GM12891 (cell line): ENCODE measurements around the gene MAML2.
A peak's percentile ranks its signal among the peaks of the same experiment; 100 is the strongest.

ENCODE experiments used
- DNase-seq: peaks from one replicate; pipeline ENCODE4 v3.0.0; 2011; ENCODE audit warnings: low spot score; ENCODE audit not compliant: insufficient read length
- FAIRE-seq: peaks from 2 replicates; lab custom pipeline; 2011; peaks lifted over from hg19 to GRCh38; lab: Jason Lieb, UNC
- PAX5 ChIP-seq: IDR thresholded peaks from 2 replicates; pipeline ENCODE4 v1.6.1; 2011; ENCODE audit warnings: low read length, moderate library complexity, mild to moderate bottlenecking; ENCODE audit not compliant: insufficient read depth, severe bottlenecking
- POLR2A ChIP-seq: IDR thresholded peaks from 2 replicates; pipeline ENCODE4 v1.6.1; 2011; ENCODE audit warnings: low read depth, low read length, control low read depth
- POLR2AphosphoS5 ChIP-seq: IDR thresholded peaks from 2 replicates; pipeline ENCODE4 v1.6.1; 2011; ENCODE audit warnings: low read depth, low read length, control low read depth
- POU2F2 ChIP-seq: IDR thresholded peaks from 2 replicates; pipeline ENCODE4 v1.6.1; 2011; ENCODE audit warnings: low read depth, mild to moderate bottlenecking, control low read depth, low read length, moderate library complexity
- SPI1 ChIP-seq: IDR thresholded peaks from 2 replicates; pipeline ENCODE4 v1.6.1; 2011; ENCODE audit warnings: low read depth, low read length, control low read depth
- TAF1 ChIP-seq: IDR thresholded peaks from 2 replicates; pipeline ENCODE4 v1.6.1; 2011; ENCODE audit warnings: low read depth, low read length, control low read depth

The MAML2 gene

DNA sequence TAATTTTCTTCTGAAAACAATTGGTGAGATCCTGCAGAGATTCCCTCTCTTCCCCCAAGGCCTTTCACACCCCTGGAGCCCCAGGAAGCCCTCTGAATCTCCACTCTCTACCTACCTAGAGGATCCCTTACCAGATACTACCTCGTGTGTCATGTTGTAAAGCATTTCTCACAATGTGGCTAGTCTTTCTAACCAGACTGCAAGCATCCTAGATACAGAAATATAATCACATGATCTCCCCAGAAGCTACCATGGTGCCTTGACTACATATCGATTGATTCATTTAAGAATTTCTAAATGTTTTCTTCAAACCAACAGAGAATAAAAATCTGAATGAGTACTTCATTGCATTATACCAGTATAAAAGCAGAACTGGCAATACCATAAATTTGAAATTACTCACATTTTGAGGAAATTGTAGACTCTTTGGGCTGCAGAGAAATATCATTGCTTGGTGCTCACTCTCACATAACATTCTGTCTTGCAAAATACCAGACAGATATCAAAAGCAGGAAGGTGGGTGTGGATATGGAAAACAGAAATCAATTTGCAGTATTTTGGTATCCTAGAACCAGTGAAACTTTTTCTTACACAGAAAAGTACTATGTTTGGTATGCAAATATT, 113.5 kb downstream of the MAML2 start:
- TF ChIP-seq POLR2AphosphoS5 = no peak
- FAIRE-seq (peak; percentile 20), DNase-seq (no peak)

GRCh38 chr11:96228910-96229309, 114.1 kb downstream of the MAML2 start:
- FAIRE-seq (no peak), DNase-seq (no peak)
- TF ChIP-seq POU2F2 (no peak), PAX5 (no peak), TAF1 (no peak), POLR2A (no peak), POLR2AphosphoS5 (no peak), SPI1 (no peak)

- TF ChIP-seq PAX5 (no peak), POU2F2 (no peak), POLR2A (no peak), SPI1 (no peak), POLR2AphosphoS5 (no peak), TAF1 (no peak)
- no peak for DNase-seq
- FAIRE-seq = peak; percentile 26
These were observed 114.5 kb downstream of the MAML2 start for GRCh38 chr11:96228473-96228891.

GRCh38 chr11:96227244-96227643, 115.8 kb downstream of the MAML2 start:
- TF ChIP-seq SPI1 (no peak), PAX5 (no peak), POLR2A (no peak), POU2F2 (no peak), TAF1 (no peak), POLR2AphosphoS5 (no peak)
- DNase-seq = no peak
- no peak for FAIRE-seq

DNA sequence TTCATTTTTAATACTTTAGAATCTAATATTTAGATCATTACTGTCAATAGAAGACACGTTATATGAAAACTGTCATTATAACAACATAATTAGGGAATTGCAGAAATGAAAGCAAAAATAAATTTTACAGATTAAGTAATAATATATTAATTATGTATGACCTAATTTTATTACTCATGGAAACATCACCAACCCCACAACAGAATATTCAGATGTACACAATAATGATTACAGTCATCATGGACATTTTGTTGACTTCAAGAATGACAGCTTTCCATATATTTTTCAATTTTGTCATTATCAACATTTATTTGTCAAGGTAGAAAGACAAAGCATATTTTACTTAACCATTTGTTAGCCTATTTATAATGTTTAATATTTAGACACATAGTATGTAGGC, 119.9 kb downstream of the MAML2 start:
- DNase-seq (no peak), FAIRE-seq (no peak)

DNA sequence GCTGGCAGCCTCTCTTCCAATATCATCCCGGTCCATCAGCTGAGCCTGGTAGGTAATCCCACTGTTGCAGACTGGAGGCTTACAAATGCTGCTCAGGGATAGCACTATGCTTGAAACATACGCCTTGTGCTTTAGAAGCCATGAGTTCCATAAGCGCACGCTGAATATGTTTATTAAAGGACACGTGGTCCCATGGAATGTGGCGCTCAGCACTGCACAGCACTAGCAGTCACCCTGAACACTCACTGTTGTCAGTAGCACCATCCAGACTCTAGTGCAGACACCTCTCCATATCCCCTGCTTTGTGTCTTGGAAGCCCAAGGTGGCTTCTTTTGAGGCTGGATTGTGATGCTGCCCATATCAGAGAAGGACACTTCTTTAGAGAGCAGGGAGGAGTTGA, 120.9 kb downstream of the MAML2 start:
- no peak for TF ChIP-seq POLR2AphosphoS5
- TF ChIP-seq PAX5 = no peak
- TF ChIP-seq POU2F2 = no peak
- no peak for TF ChIP-seq SPI1
- no peak for TF ChIP-seq TAF1
- TF ChIP-seq POLR2A = no peak
- DNase-seq (no peak), FAIRE-seq (no peak)

More for the DNA sequence above, 119.9 kb downstream of the MAML2 start:
- TF ChIP-seq POLR2A (no peak), POU2F2 (no peak), TAF1 (no peak), POLR2AphosphoS5 (no peak), PAX5 (no peak), SPI1 (no peak)

- FAIRE-seq (no peak), DNase-seq (no peak)
- no peak for TF ChIP-seq POLR2AphosphoS5
- TF ChIP-seq POU2F2 = no peak
- no peak for TF ChIP-seq PAX5
- TF ChIP-seq SPI1 = no peak
- TF ChIP-seq POLR2A = no peak
- no peak for TF ChIP-seq TAF1
These were observed 121.5 kb downstream of the MAML2 start for GRCh38 chr11:96221244-96222070.

DNA sequence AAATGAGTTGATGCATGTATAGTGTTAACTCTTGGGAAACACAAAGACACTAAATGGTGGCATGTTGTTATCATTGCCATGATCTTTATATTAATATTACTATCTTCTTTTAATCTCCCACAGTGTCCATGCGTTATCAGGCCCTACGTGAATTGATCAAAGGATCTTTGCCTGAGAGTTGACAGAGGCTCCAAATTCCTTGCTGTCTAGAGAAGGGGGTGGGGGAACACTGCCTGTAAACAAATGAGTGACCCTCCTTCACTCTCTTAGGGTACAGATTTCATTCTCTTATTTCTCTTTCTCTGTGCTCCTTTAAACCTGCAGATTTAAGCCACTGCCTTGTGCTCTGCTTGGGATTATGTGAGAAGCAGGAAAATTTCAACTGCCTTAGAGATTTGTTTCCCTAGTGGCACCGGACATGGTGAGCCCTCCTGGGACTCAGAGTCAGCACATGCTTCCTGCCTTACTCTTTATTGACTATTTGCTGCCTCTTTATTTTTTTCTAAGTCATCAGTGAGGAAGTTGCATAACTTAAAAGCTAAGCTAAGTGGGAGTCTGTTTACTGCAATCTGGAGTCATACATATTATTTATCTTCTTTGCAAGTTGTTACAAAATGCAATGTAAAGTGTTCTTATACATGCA, 122.9 kb downstream of the MAML2 start:
- DNase-seq (no peak), FAIRE-seq (no peak)
- TF ChIP-seq SPI1 = no peak

DNA sequence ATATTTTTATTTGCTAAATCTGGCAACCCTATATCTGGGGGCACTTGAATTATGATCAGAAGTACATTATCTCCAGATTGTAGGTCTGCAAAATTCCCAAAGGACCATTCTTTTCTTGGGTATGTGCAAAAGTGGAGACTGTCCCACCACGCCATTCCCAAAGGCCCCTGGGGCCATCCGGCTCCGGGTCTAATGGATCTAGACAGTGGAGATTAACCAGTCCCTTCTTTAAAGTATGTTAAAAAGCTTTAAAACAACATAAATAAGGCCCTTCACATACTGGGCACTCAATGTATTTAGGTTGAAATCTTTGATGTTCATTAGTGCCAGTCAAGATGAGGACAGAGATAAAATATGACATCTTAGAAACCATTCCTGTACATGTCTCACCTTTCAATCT, 124.1 kb downstream of the MAML2 start:
- FAIRE-seq = no peak
- TF ChIP-seq POLR2AphosphoS5 (no peak), TAF1 (no peak), POU2F2 (no peak), POLR2A (no peak), SPI1 (no peak), PAX5 (no peak)
- DNase-seq = no peak

- no peak for TF ChIP-seq POLR2A
- no peak for TF ChIP-seq POU2F2
- TF ChIP-seq PAX5 = no peak
- no peak for TF ChIP-seq TAF1
- no peak for TF ChIP-seq SPI1
- no peak for TF ChIP-seq POLR2AphosphoS5
- DNase-seq (no peak), FAIRE-seq (no peak)
These were observed 125.0 kb downstream of the MAML2 start for GRCh38 chr11:96218006-96218405.
